Tibial nerve (tissue), 4 donors: ENCODE data around the gene ERN1. TPM values are rescaled to one million over a fixed set of nuclear protein-coding genes. Genes with fewer than 3 reads are reported as not detected.

Source experiments
- DNase-seq, 2 donors: peaks; one replicate each; pipeline ENCODE4 v3.0.0-alpha.2; 2019; ENCODE audit warnings: low spot score in 2 of 2
- H3K27ac ChIP-seq, 4 donors: fragments of 200-600 bp; sonication (generic) in 3 of 4; one replicate each; pipeline ENCODE4 v1.5.1; 2017 to 2019; ENCODE audit warnings: mild to moderate bottlenecking in 1 of 4
- H3K27me3 ChIP-seq, 2 donors: fragments of 200-600 bp; sonication (generic) in 1 of 2; one replicate each; pipeline versions ENCODE4 v1.5.1 to v1.6.0; 2017 to 2019
- H3K36me3 ChIP-seq, 3 donors: fragments of 200-600 bp; sonication (generic); one replicate each; pipeline ENCODE4 v1.5.1; 2018 to 2019
- H3K4me1 ChIP-seq, 4 donors: fragments of 200-600 bp; sonication (generic) in 3 of 4; one replicate each; pipeline ENCODE4 v1.5.1; 2017 to 2019
- H3K4me3 ChIP-seq, 4 donors: fragments of 200-600 bp; sonication (generic) in 3 of 4; one replicate each; pipeline ENCODE4 v1.5.1; 2017 to 2019; ENCODE audit warnings: mild to moderate bottlenecking in 1 of 4, moderate library complexity in 1 of 4
- H3K9me3 ChIP-seq, 4 donors: fragments of 200-600 bp; sonication (generic) in 3 of 4; one replicate each; pipeline ENCODE4 v1.5.1; 2017 to 2019
- EP300 ChIP-seq, 2 donors: sonication (generic); formaldehyde crosslinking; IDR thresholded peaks; one replicate each; pipeline ENCODE4 v1.6.1; 2017; ENCODE audit warnings: antibody characterized with exemption in 2 of 2, mild to moderate bottlenecking in 1 of 2
- POLR2A ChIP-seq, 2 donors: fragments of 450-650 bp; IDR thresholded peaks; one replicate each; pipeline ENCODE4 v1.6.1; 2017; ENCODE audit warnings: antibody characterized with exemption in 2 of 2, mild to moderate bottlenecking in 2 of 2, moderate library complexity in 2 of 2
- WGBS, 2 donors: methylation state at CpG; one replicate each; pipeline ENCODE4 v1.1.5; 2018; 5-methylcytosine and 5-hydroxymethylcytosine counted together
- total RNA-seq, 4 donors: library from RNA; depleted of rRNA; stranded (reverse); fragments of >200 nt; gene quantifications; one replicate each; pipeline ENCODE4 v1.1.0, GENCODE V29; 2016
- TF ChIP-seq, protein P1 (sequence below), 5 experiments: fragments of 200-600 bp in 3 of 5; fragments of 450-650 bp in 2 of 5; sonication (generic) in 3 of 5; IDR thresholded peaks; one replicate each; pipeline ENCODE4 v1.5.1; 2016 to 2019; ENCODE audit warnings: antibody characterized with exemption in 5 of 5, mild to moderate bottlenecking in 3 of 5, moderate library complexity in 2 of 5

Gene ERN1
- total RNA-seq, 4 donors from 2014 or later: 8.7 to 17.7 (median 13.5) TPM

DNA sequence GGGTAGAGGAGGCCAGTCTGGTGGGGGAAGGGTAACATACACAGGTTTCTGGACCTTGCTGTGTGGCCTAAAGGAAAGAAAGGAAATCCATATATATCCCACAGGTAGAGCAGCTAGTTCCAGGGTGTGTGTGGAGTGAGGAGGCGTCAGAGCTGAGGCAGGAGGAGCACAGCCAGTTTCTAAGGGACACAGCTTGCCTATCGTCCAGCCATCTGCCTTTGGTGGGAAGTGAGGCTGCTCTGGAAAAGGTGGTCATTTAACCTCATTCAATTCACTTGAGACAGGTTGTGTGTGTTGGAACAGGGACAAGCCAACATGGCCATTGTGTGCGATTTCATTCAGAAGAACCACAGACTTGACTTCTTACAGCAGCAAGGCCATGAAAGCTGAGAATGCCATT lies 36.9 kb upstream of the ERN1 start:
- TF ChIP-seq POLR2A (IDR thresholded peaks at IDR 0.05) (no peak), EP300 (IDR thresholded peaks at IDR 0.05) (no peak)
- TF ChIP-seq, protein P1, sequence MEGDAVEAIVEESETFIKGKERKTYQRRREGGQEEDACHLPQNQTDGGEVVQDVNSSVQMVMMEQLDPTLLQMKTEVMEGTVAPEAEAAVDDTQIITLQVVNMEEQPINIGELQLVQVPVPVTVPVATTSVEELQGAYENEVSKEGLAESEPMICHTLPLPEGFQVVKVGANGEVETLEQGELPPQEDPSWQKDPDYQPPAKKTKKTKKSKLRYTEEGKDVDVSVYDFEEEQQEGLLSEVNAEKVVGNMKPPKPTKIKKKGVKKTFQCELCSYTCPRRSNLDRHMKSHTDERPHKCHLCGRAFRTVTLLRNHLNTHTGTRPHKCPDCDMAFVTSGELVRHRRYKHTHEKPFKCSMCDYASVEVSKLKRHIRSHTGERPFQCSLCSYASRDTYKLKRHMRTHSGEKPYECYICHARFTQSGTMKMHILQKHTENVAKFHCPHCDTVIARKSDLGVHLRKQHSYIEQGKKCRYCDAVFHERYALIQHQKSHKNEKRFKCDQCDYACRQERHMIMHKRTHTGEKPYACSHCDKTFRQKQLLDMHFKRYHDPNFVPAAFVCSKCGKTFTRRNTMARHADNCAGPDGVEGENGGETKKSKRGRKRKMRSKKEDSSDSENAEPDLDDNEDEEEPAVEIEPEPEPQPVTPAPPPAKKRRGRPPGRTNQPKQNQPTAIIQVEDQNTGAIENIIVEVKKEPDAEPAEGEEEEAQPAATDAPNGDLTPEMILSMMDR (IDR thresholded peaks at IDR 0.05): no peak
- Histone ChIP-seq H3K4me3 (no peak overlapping the region), H3K27ac (no peak overlapping the region), H3K4me1 (no peaks in the 10 kb centered on the region), H3K9me3 (no peaks in the 10 kb centered on the region), H3K27me3 (no peaks in the 10 kb centered on the region), H3K36me3 (peaks cover 0 to 56% (median 0%) of the 10 kb centered on the region in 3 donors)
- WGBS, 2 donors: 89 to 93% methylated on average over 3 of the region's 3 CpGs
- no peak for DNase-seq

DNA sequence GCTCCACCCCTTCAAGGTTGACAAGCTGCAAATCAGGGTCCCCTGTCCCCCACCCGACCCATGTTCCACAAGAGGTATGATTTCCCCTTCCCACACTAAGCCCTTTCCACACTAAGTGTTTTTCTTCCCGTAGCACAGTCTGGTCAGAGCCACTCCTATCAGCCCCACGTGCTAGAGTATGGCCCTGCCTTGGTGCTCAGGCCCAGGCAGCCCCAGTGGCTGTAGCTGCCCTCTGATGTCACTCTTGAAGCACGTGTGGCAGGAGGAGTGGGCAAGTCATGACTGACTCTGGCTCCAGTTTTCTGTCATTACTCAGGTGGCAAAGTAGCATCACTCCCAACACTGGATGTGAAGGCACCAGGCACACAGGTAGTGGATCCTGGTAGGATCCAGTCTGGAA lies 35.4 kb upstream of the ERN1 start:
- Histone ChIP-seq H3K27ac (no peak overlapping the region), H3K4me3 (no peak overlapping the region), H3K9me3 (no peaks in the 10 kb centered on the region), H3K4me1 (no peaks in the 10 kb centered on the region), H3K36me3 (peaks cover 0 to 43% (median 0%) of the 10 kb centered on the region in 3 donors), H3K27me3 (no peaks in the 10 kb centered on the region)
- 90 to 96% methylated on average over 4 of the region's 4 CpGs for WGBS, 2 donors
- TF ChIP-seq POLR2A (IDR thresholded peaks at IDR 0.05) (no peak), EP300 (IDR thresholded peaks at IDR 0.05) (no peak)
- TF ChIP-seq, protein P1 (IDR thresholded peaks at IDR 0.05): no peak
- DNase-seq: no peak

DNA sequence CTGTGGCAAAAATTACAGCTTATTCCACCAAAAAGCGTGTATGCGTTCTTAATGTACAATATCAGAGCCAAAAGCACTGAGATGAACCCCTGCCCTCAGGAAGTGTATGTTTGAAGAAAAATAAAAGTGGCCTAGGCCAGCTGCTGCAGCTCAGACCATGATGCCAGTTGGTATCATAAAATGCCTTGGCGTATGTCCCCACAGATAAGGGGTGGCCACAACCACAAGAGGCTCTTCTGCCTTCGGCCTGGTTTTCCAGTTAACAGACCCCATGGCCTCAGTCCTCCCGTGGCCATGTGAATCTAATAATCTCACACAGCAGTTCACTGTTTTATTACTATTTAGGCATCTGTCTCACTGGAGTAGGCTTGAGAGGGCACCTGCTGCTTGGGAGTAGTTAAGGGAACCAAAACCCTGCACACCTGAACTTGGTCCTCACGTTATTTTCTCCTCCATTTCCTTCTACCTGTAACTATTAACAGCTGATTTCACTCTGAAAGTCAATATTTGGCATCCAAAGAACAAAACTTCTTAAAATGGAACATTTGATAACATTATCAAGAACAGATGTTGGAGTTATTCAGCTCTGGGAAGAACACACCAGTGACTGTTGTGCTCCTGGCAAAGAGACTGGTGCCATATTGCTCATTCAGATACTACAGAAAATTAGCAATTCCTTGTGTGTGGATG lies 34.8 kb upstream of the ERN1 start:
- 91 to 96% methylated on average over 6 of the region's 6 CpGs for WGBS, 2 donors
- no peak overlapping the region for H3K27ac ChIP-seq
- H3K36me3 ChIP-seq: peaks cover 0 to 38% (median 0%) of the 10 kb centered on the region in 3 donors
- H3K27me3 ChIP-seq: no peaks in the 10 kb centered on the region
- H3K4me1 ChIP-seq: no peaks in the 10 kb centered on the region
- DNase-seq: no peak
- no peaks in the 10 kb centered on the region for H3K9me3 ChIP-seq
- H3K4me3 ChIP-seq: no peak overlapping the region
- TF ChIP-seq POLR2A (IDR thresholded peaks at IDR 0.05): no peak
- TF ChIP-seq EP300 (IDR thresholded peaks at IDR 0.05): no peak
- TF ChIP-seq, protein P1 (IDR thresholded peaks at IDR 0.05): no peak

DNA sequence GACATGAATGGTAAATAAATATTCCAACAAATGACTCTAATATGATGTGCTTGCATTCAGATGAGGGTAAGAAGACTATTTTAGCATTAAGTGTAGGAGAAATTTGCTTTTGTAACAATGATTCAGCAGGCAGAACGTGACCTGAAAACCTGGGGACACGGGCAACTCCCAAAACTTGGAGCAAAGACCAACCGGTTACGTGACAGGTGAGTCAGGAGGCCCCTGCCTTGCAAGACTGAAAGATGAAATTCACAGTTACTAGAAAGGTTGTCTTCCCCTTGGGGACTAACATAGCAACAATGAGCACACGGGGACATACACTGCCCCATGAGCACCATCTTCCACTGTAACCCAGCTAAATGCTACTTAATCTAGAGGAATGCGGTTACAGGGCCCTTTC lies 33.5 kb upstream of the ERN1 start:
- Histone ChIP-seq H3K27ac (no peak overlapping the region), H3K4me3 (no peak overlapping the region), H3K4me1 (no peaks in the 10 kb centered on the region), H3K9me3 (no peaks in the 10 kb centered on the region), H3K36me3 (peaks cover 0 to 30% (median 0%) of the 10 kb centered on the region in 3 donors), H3K27me3 (no peaks in the 10 kb centered on the region)
- 82 to 95% methylated on average over 6 of the region's 6 CpGs for WGBS, 2 donors
- no peak for DNase-seq
- TF ChIP-seq POLR2A (IDR thresholded peaks at IDR 0.05): no peak
- TF ChIP-seq EP300 (IDR thresholded peaks at IDR 0.05): no peak
- TF ChIP-seq, protein P1 (IDR thresholded peaks at IDR 0.05): no peak

DNA sequence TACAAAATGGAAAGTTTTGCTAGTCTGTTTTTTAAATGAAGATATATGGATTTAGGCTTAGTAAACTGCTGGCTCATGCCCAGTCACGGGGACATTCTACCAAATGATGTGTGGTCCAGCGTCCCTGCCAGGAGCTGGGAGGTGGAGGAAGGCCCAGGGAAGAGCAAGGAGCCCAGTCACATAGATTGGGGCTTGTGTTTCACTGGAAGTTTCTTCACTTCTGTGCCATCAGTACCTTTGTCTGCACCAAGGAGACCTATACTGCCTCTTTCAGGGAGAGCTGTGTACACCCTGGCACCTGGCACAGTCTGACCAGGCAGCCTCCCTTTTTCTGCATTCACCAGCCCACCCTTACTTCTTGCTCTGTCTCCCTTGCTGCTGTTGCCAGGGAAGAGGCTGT lies 32.6 kb upstream of the ERN1 start:
- H3K4me3 ChIP-seq: no peak overlapping the region
- WGBS, 2 donors: 83 to 94% methylated on average over 2 of the region's 2 CpGs
- no peaks in the 10 kb centered on the region for H3K27me3 ChIP-seq
- H3K27ac ChIP-seq: no peak overlapping the region
- peaks cover 0 to 28% (median 0%) of the 10 kb centered on the region in 3 donors for H3K36me3 ChIP-seq
- no peaks in the 10 kb centered on the region for H3K4me1 ChIP-seq
- TF ChIP-seq EP300 (IDR thresholded peaks at IDR 0.05) (no peak), POLR2A (IDR thresholded peaks at IDR 0.05) (no peak)
- TF ChIP-seq, protein P1 (IDR thresholded peaks at IDR 0.05): no peak
- no peak for DNase-seq
- no peaks in the 10 kb centered on the region for H3K9me3 ChIP-seq
